ENCODE measurements around the gene PSMB9.

GRCh38 chr6:32867554-32868256 is 13.7 kb downstream of the PSMB9 start:
- TF ChIP-seq CTCF (IDR thresholded peaks at IDR 0.05) = no peak
- no peak for TF ChIP-seq ZFX (IDR thresholded peaks at IDR 0.05; ENCODE audit: borderline replicate concordance)
